H1 (cell line): ENCODE measurements around the gene ZNF541. TPM values are rescaled to one million over a fixed set of nuclear protein-coding genes. Genes with fewer than 3 reads are reported as not detected.

Experiments
- CTCF ChIA-PET: fragments of 300-600 bp; sonication (Branson Sonifier 250); formaldehyde crosslinking; loops from one replicate; lab custom pipeline; 2021; ENCODE audit not compliant: partially characterized antibody; lab: Charles Lee
- POLR2A ChIA-PET: fragments of 300-600 bp; sonication (Branson Sonifier 250); formaldehyde crosslinking; loops from one replicate; lab custom pipeline; 2021; ENCODE audit warnings: inconsistent platforms; ENCODE audit not compliant: partially characterized antibody; lab: Charles Lee
- DNase-seq, 2 experiments: peaks; one replicate each; pipeline versions ENCODE4 v3.0.0 to v3.0.0-alpha.2; 2010 to 2022; ENCODE audit warnings: low spot score in 2 of 2, low read depth in 1 of 2, mixed read lengths in 1 of 2
- FAIRE-seq: peaks from 2 replicates; lab custom pipeline; 2011; peaks lifted over from hg19 to GRCh38; lab: Jason Lieb, UNC
- H2AFZ ChIP-seq: 2 replicates; pipeline ENCODE4 v1.8.1; 2012; ENCODE audit warnings: low read length, inconsistent platforms
- H2AK5ac ChIP-seq: 2 replicates; pipeline ENCODE4 v1.6.1; 2013; ENCODE audit warnings: low read depth, low read length
- H2BK120ac ChIP-seq: replicated peaks from 2 replicates; pipeline ENCODE3; 2013; ENCODE audit warnings: low read depth, low read length, inconsistent platforms
- H2BK12ac ChIP-seq: 2 replicates; pipeline ENCODE4 v1.6.1; 2013; ENCODE audit warnings: low read depth, low read length
- H2BK15ac ChIP-seq: 2 replicates; pipeline ENCODE4 v1.6.1; 2013; ENCODE audit warnings: low read length
- H2BK20ac ChIP-seq: 2 replicates; pipeline ENCODE4 v1.6.1; 2013; ENCODE audit warnings: low read length
- H2BK5ac ChIP-seq: 2 replicates; pipeline ENCODE4 v1.6.1; 2013; ENCODE audit warnings: low read depth, low read length
- H3K14ac ChIP-seq: 2 replicates; pipeline ENCODE4 v1.6.1; 2013; ENCODE audit warnings: inconsistent platforms; ENCODE audit not compliant: insufficient read length
- H3K18ac ChIP-seq: 2 replicates; pipeline ENCODE4 v1.6.1; 2013; ENCODE audit warnings: low read length; ENCODE audit errors: extremely low read depth
- H3K23ac ChIP-seq: 2 replicates; pipeline ENCODE4 v1.6.1; 2013; ENCODE audit warnings: inconsistent platforms; ENCODE audit not compliant: insufficient read length
- H3K23me2 ChIP-seq: 2 replicates; pipeline ENCODE4 v1.6.1; 2013; ENCODE audit warnings: low read depth, low read length
- H3K27ac ChIP-seq: 2 replicates; pipeline ENCODE4 v1.6.1; 2011; ENCODE audit warnings: low read depth, low read length, inconsistent platforms
- H3K27me3 ChIP-seq, 4 experiments: replicated peaks in 1 of 4; 1 replicate in 1 of 4; 2 replicates in 3 of 4; pipeline versions ENCODE4 v1.6.1 to v1.8.1; 2011 to 2013; ENCODE audit warnings: low read length in 3 of 4, mild to moderate bottlenecking in 3 of 4, inconsistent platforms in 2 of 4, mixed read lengths in 2 of 4, moderate library complexity in 1 of 4; ENCODE audit not compliant: control insufficient read depth in 3 of 4, insufficient read depth in 3 of 4; ENCODE audit errors: extremely low read depth in 1 of 4
- H3K36me3 ChIP-seq, 4 experiments: 2 replicates each; pipeline versions ENCODE4 v1.6.1 to v1.8.1; 2011 to 2013; ENCODE audit warnings: mild to moderate bottlenecking in 4 of 4, low read length in 3 of 4, moderate library complexity in 2 of 4, control low read depth in 1 of 4, inconsistent platforms in 1 of 4; ENCODE audit not compliant: insufficient read depth in 4 of 4, control insufficient read depth in 2 of 4
- H3K4ac ChIP-seq: replicated peaks from 2 replicates; pipeline ENCODE3; 2013; ENCODE audit warnings: low read length, low read depth, mixed read lengths, inconsistent platforms; ENCODE audit not compliant: insufficient read length
- H3K4me1 ChIP-seq, 4 experiments: replicated peaks in 1 of 4; 1 replicate in 1 of 4; 2 replicates in 3 of 4; pipeline versions ENCODE4 v1.6.1 to v1.8.1; 2011 to 2013; ENCODE audit warnings: low read length in 3 of 4, inconsistent platforms in 2 of 4, mixed read lengths in 1 of 4; ENCODE audit not compliant: insufficient read depth in 4 of 4, control insufficient read depth in 3 of 4
- H3K4me2 ChIP-seq, 2 experiments: 2 replicates each; pipeline versions ENCODE4 v1.6.1 to v1.8.1; 2011 to 2013; ENCODE audit warnings: low read depth in 2 of 2, low read length in 2 of 2, control low read depth in 1 of 2, inconsistent platforms in 1 of 2, mild to moderate bottlenecking in 1 of 2; ENCODE audit not compliant: insufficient read depth in 1 of 2
- H3K4me3 ChIP-seq, 4 experiments: fragments of 200-600, 300-600 bp in 1 of 4; sonication (generic), shearing (Covaris generic), sonication (Bioruptor Twin) in 1 of 4; 2 replicates each; pipeline versions ENCODE4 v1.5.1 to v1.8.1; 2011 to 2016; ENCODE audit warnings: low read length in 4 of 4, low read depth in 3 of 4, control low read depth in 2 of 4, inconsistent platforms in 2 of 4, mild to moderate bottlenecking in 2 of 4, mixed read lengths in 1 of 4, moderate library complexity in 1 of 4; ENCODE audit not compliant: insufficient read depth in 2 of 4; ENCODE audit errors: extremely low read depth in 1 of 4
- H3K56ac ChIP-seq: replicated peaks from 2 replicates; pipeline ENCODE3; 2013; ENCODE audit warnings: low read depth, mild to moderate bottlenecking, mixed read lengths, low read length, inconsistent platforms; ENCODE audit not compliant: insufficient read length
- H3K79me1 ChIP-seq: 2 replicates; pipeline ENCODE4 v1.6.1; 2013; ENCODE audit warnings: low read depth, low read length, control low read depth
- H3K79me2 ChIP-seq, 2 experiments: 2 replicates each; pipeline versions ENCODE4 v1.6.1 to v1.8.1; 2012 to 2013; ENCODE audit warnings: low read length in 2 of 2, mild to moderate bottlenecking in 2 of 2, inconsistent platforms in 1 of 2; ENCODE audit not compliant: insufficient read depth in 2 of 2, control insufficient read depth in 1 of 2
- H3K9ac ChIP-seq, 4 experiments: replicated peaks in 1 of 4; 1 replicate in 1 of 4; 2 replicates in 3 of 4; pipeline versions ENCODE4 v1.6.1 to v1.8.1; 2011 to 2013; ENCODE audit warnings: low read depth in 3 of 4, low read length in 3 of 4, control low read depth in 2 of 4, mild to moderate bottlenecking in 2 of 4, moderate library complexity in 2 of 4, inconsistent platforms in 1 of 4; ENCODE audit errors: extremely low read depth in 1 of 4
- H3K9me3 ChIP-seq, 2 experiments: 2 replicates each; pipeline versions ENCODE4 v1.6.1 to v1.8.1; 2012 to 2013; ENCODE audit warnings: mild to moderate bottlenecking in 2 of 2, moderate library complexity in 2 of 2, control low read depth in 1 of 2, inconsistent platforms in 1 of 2, low read depth in 1 of 2, low read length in 1 of 2, mixed read lengths in 1 of 2; ENCODE audit not compliant: insufficient read depth in 2 of 2
- H4K20me1 ChIP-seq, 2 experiments: replicated peaks in 1 of 2; 2 replicates each; pipeline versions ENCODE3 to v1.8.1; 2011 to 2013; ENCODE audit warnings: inconsistent platforms in 2 of 2, low read length in 2 of 2, mild to moderate bottlenecking in 1 of 2; ENCODE audit not compliant: insufficient read depth in 2 of 2, control insufficient read depth in 1 of 2
- H4K5ac ChIP-seq: 2 replicates; pipeline ENCODE4 v1.6.1; 2013; ENCODE audit warnings: low read length, low read depth, mixed read lengths, inconsistent platforms; ENCODE audit not compliant: insufficient read length
- H4K8ac ChIP-seq: 2 replicates; pipeline ENCODE4 v1.8.0; 2013; ENCODE audit warnings: mild to moderate bottlenecking, moderate library complexity, low read length, inconsistent platforms; ENCODE audit not compliant: insufficient read depth; ENCODE audit errors: extremely low read depth
- H4K91ac ChIP-seq: replicated peaks from 2 replicates; pipeline ENCODE3; 2013; ENCODE audit warnings: low read length, mixed read lengths, inconsistent platforms; ENCODE audit not compliant: insufficient read length
- FOSL1 ChIP-seq: IDR thresholded peaks from 2 replicates; pipeline ENCODE4 v1.6.1; 2011; ENCODE audit warnings: mild to moderate bottlenecking, low read depth, low read length, moderate library complexity; ENCODE audit not compliant: insufficient read depth
- POU5F1 ChIP-seq: IDR thresholded peaks from 2 replicates; pipeline ENCODE4 v1.6.1; 2011; ENCODE audit warnings: low read depth, mild to moderate bottlenecking, low read length, moderate library complexity
- RNF2 ChIP-seq: fragments of 200-900, 300-1000 bp; sonication (generic); IDR thresholded peaks from 2 replicates; pipeline ENCODE4 v1.7.1; 2016; ENCODE audit warnings: borderline replicate concordance, low read depth, mild to moderate bottlenecking, antibody characterized with exemption, low read length; ENCODE audit not compliant: poor library complexity, severe bottlenecking; ENCODE audit errors: missing control alignments
- SIX5 ChIP-seq: IDR thresholded peaks from 2 replicates; pipeline ENCODE4 v1.6.1; 2011; ENCODE audit warnings: mild to moderate bottlenecking, low read depth, low read length
- SP4 ChIP-seq: IDR thresholded peaks from 2 replicates; pipeline ENCODE4 v1.6.1; 2012; ENCODE audit warnings: low read length, inconsistent platforms
- SUZ12 ChIP-seq: fragments of 200-600 bp; sonication (generic); IDR thresholded peaks from 2 replicates; pipeline ENCODE4 v1.6.1; 2012; ENCODE audit warnings: mild to moderate bottlenecking, inconsistent platforms, low read length, moderate library complexity, mixed read lengths
- TAF7 ChIP-seq: optimal IDR thresholded peaks from 2 replicates; pipeline ENCODE3; 2011; ENCODE audit warnings: low read depth, mild to moderate bottlenecking, inconsistent platforms, low read length, moderate library complexity, borderline replicate concordance
- TBP ChIP-seq: IDR thresholded peaks from 2 replicates; pipeline ENCODE4 v1.6.1; 2011; ENCODE audit warnings: low read depth, low read length, improper control_type of control experiment
- WGBS, 2 experiments: shearing (Covaris generic) in 1 of 2; methylation state at CpG; one replicate each; pipeline versions ENCODE4 v1.1.6 to v1.1.7; 2013 to 2015; ENCODE audit warnings: low lambda C conversion rate in 2 of 2, mixed read lengths in 2 of 2, inconsistent platforms in 1 of 2, low coverage in 1 of 2, missing lambda C conversion rate in 1 of 2; ENCODE audit not compliant: insufficient replicate concordance in 2 of 2, insufficient coverage in 1 of 2, insufficient read length in 1 of 2; ENCODE audit errors: extremely low coverage in 1 of 2, missing lambda C conversion rate in 1 of 2; 5-methylcytosine and 5-hydroxymethylcytosine counted together
- polyA plus RNA-seq, 7 experiments: library from polyadenylated mRNA; depleted of rRNA in 3 of 7; stranded (reverse) in 5 of 7; unstranded in 2 of 7; fragments of >200 nt in 5 of 7; fragments of 200-250 nt in 2 of 7; gene quantifications; 1 replicate in 5 of 7; 2 replicates in 1 of 7; 4 replicates in 1 of 7; pipeline versions ENCODE4 v1.2.1 to v1.2.3, GENCODE V29; 2011 to 2013; ENCODE audit warnings: missing spikeins in 2 of 7, mixed read lengths in 2 of 7
- total RNA-seq: library from RNA; stranded (reverse); fragmentation: NEBNext Ultra II Directional; extraction: Animal tissue kit (Norgen Biotek cat#: 25700); gene quantifications from 2 replicates; pipeline ENCODE4 v1.2.1, GENCODE V29; 2021

ZNF541 gene
- total and polyA plus RNA-seq, 2 of the 8 experiments (the other 6 are each of a cell fraction or from before 2014, with no cell fraction given) = 0.05 TPM; not detected in 1

DNA sequence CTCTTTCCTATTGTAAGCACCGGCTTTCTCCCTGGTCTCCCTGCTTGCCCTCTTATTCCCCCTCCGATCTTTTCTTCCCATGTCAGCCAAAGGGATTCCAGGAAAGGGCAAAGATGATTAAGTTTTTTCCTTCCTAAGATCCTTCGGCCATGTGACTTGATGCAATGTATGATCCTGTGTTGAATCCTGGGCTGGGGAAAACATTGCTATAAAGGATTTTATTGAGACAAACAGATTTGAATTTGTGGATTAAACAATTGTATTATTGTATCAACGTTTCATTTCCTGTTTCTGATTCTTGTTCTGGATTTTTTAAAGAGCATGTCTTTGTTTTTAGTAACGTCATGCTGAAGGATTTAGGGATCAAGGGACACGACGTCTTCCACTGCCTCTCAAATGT lies 16.9 kb upstream of the ZNF541 start:
- Histone ChIP-seq H4K8ac (no peak overlapping the region), H3K14ac (no peak overlapping the region), H3K79me2 (no peaks in the 10 kb centered on the region), H3K23me2 (no peaks in the 10 kb centered on the region), H2BK20ac (no peak overlapping the region), H4K91ac (no peak overlapping the region), H4K5ac (no peak overlapping the region), H2AK5ac (no peak overlapping the region; the same call in 1 of the 2 replicates), H3K27me3 (no peaks in the 10 kb centered on the region), H2BK5ac (no peak overlapping the region), H3K27ac (no peak overlapping the region), H3K4ac (no peak overlapping the region), H3K4me1 (no peaks in the 10 kb centered on the region), H2AFZ (no peak overlapping the region), H3K23ac (no peak overlapping the region), H3K36me3 (no peaks in the 10 kb centered on the region), H2BK15ac (no peak overlapping the region), H3K18ac (no peak overlapping the region), H3K4me2 (no peak overlapping the region), H4K20me1 (no peaks in the 10 kb centered on the region), H2BK120ac (no peak overlapping the region), H3K9me3 (peaks cover 0 to 4% of the 10 kb centered on the region in 2 experiments; a peak in 1 of 4 replicates), H2BK12ac (no peak overlapping the region), H3K4me3 (no peak overlapping the region), H3K56ac (no peak overlapping the region), H3K79me1 (no peaks in the 10 kb centered on the region), H3K9ac (no peak overlapping the region)
- ChIA-PET CTCF (interaction anchor here (0.7 kb wide), 1 partner anchor 106 kb away, joined by 3 read pairs; the partner anchor contains the start of gene KPTN), POLR2A (interaction anchor here (1.4 to 3.3 kb wide), 2 partner anchors 10 to 106 kb away, joined by 3 to 18 read pairs; partner anchors contain the start of gene KPTN)
- 78% methylated on average over 7 of the region's 7 CpGs; no CpG with 5 or more reads in 1 of the 2 experiments for WGBS, 2 experiments
- no peak for DNase-seq
- no peak for FAIRE-seq
- TF ChIP-seq SUZ12 (no peak), TAF7 (no peak), FOSL1 (no peak), RNF2 (no peak), TBP (no peak), SIX5 (no peak), SP4 (no peak), POU5F1 (no peak)
